Hepatocyte (in vitro differentiated cells): ENCODE data around the gene DIAPH2.

ENCODE experiments used
- EZH2 ChIP-seq: fragments of 200-600 bp; sonication (generic); IDR thresholded peaks from 2 replicates; pipeline ENCODE4 v1.6.1; 2016; ENCODE audit warnings: antibody characterized with exemption, mild to moderate bottlenecking, borderline replicate concordance
- TF ChIP-seq, protein P1 (sequence below): fragments of 200-600 bp; sonication (generic); IDR thresholded peaks from 2 replicates; pipeline ENCODE4 v1.5.1; 2016; ENCODE audit warnings: antibody characterized with exemption, mild to moderate bottlenecking; ENCODE audit not compliant: poor library complexity

DNA sequence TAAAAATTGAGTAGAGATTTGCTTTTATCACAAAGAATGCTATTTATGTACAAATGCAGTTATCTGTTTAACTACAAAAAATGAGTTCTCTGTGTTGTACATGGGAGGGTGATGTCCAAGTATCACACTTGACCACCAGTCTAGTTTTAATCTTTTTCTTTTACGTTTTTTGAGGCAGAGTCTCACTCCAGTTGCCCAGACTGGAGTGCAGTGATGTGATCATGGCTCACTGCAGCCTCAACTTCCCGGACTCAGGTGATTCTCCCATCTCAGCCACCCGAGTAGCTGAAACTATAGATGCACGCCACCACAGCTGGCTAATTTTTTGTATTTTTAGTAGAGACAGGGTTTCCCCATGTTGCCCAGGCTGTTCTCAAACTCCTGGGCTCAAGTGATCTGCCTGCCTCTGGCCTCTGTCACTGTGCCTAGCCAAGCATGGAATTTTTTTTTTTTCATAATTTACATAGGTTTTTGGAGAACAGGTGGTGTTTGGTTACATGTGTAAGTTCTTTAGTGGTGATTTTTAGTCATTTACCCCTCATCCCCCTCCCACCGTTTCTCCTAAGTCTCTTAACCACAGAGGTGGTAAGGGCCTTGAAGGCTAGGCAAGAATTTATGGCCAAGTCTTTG lies 151.1 kb downstream of the DIAPH2 start:
- TF ChIP-seq, protein P1, sequence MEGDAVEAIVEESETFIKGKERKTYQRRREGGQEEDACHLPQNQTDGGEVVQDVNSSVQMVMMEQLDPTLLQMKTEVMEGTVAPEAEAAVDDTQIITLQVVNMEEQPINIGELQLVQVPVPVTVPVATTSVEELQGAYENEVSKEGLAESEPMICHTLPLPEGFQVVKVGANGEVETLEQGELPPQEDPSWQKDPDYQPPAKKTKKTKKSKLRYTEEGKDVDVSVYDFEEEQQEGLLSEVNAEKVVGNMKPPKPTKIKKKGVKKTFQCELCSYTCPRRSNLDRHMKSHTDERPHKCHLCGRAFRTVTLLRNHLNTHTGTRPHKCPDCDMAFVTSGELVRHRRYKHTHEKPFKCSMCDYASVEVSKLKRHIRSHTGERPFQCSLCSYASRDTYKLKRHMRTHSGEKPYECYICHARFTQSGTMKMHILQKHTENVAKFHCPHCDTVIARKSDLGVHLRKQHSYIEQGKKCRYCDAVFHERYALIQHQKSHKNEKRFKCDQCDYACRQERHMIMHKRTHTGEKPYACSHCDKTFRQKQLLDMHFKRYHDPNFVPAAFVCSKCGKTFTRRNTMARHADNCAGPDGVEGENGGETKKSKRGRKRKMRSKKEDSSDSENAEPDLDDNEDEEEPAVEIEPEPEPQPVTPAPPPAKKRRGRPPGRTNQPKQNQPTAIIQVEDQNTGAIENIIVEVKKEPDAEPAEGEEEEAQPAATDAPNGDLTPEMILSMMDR: no peak
- no peak for TF ChIP-seq EZH2
